B cell (primary cell): ENCODE measurements around the gene TP53BP1. TPM values are rescaled to one million over a fixed set of nuclear protein-coding genes. Genes with fewer than 3 reads are reported as not detected.

Experiments used
- ATAC-seq: fragments of 200-7000 bp; cut with Tn5 transposase; one replicate; pipeline ENCODE4 v1.10.0; 2021; ENCODE audit warnings: low read depth, mild to moderate bottlenecking, moderate number of reproducible peaks, moderate library complexity
- CTCF ChIA-PET: fragments of 350-600 bp; sonication (Branson Sonifier 250); formaldehyde crosslinking; loops from one replicate; lab custom pipeline; 2021; ENCODE audit warnings: antibody characterized with exemption, inconsistent platforms; lab: Charles Lee
- POLR2A ChIA-PET: fragments of 350-600 bp; sonication (Branson Sonifier 250); formaldehyde crosslinking; loops from one replicate; lab custom pipeline; 2021; ENCODE audit warnings: antibody characterized with exemption; lab: Charles Lee
- DNase-seq: peaks from one replicate; pipeline ENCODE4 v3.0.0; 2013
- H2AFZ ChIP-seq: 2 replicates; pipeline ENCODE4 v1.6.1; 2012; ENCODE audit warnings: mild to moderate bottlenecking, low read depth, low read length; ENCODE audit not compliant: insufficient read depth, poor library complexity, severe bottlenecking
- H3K27ac ChIP-seq, 2 donors: 1 replicate in 1 of 2; 2 replicates in 1 of 2; pipeline ENCODE4 v1.5.1; 2012 to 2013; ENCODE audit warnings: low read length in 2 of 2, mild to moderate bottlenecking in 2 of 2, moderate library complexity in 1 of 2
- H3K27me3 ChIP-seq, 4 experiments: fragments of 200-600 bp in 1 of 4; sonication (generic) in 1 of 4; replicated peaks in 1 of 4; 1 replicate in 2 of 4; 2 replicates in 2 of 4; pipeline versions ENCODE4 v1.6.1 to v1.7.0; 2013 to 2016; ENCODE audit warnings: low read length in 3 of 4, mild to moderate bottlenecking in 2 of 4, mixed read lengths in 1 of 4, moderate library complexity in 1 of 4; ENCODE audit not compliant: insufficient read depth in 4 of 4, control insufficient read depth in 3 of 4; ENCODE audit errors: control extremely low read depth in 1 of 4
- H3K36me3 ChIP-seq, 2 experiments: replicated peaks in 1 of 2; 1 replicate in 1 of 2; 2 replicates in 1 of 2; pipeline versions ENCODE4 v1.6.1 to v1.7.1; 2013; ENCODE audit warnings: low read length in 1 of 2; ENCODE audit not compliant: insufficient read depth in 2 of 2, control insufficient read depth in 1 of 2; ENCODE audit errors: control extremely low read depth in 1 of 2, extremely low read depth in 1 of 2
- H3K4me1 ChIP-seq, 2 donors: fragments of 200-600 bp in 1 of 2; sonication (generic) in 1 of 2; 1 replicate in 1 of 2; 2 replicates in 1 of 2; pipeline versions ENCODE4 v1.5.1 to v1.6.1; 2013 to 2017; ENCODE audit warnings: low read length in 2 of 2; ENCODE audit not compliant: control insufficient read depth in 2 of 2, insufficient read depth in 2 of 2
- H3K4me2 ChIP-seq: replicated peaks from 2 replicates; pipeline ENCODE3; 2012; ENCODE audit warnings: mild to moderate bottlenecking, low read depth, low read length; ENCODE audit not compliant: poor library complexity, severe bottlenecking
- H3K4me3 ChIP-seq, 5 experiments: fragments of 200-600 bp in 1 of 5; sonication (generic) in 1 of 5; 1 replicate in 3 of 5; 2 replicates in 2 of 5; pipeline versions ENCODE4 v1.5.1 to v1.7.0; 2011 to 2016; ENCODE audit warnings: low read length in 4 of 5, mild to moderate bottlenecking in 4 of 5, low read depth in 2 of 5, control low read depth in 1 of 5, moderate library complexity in 1 of 5; ENCODE audit not compliant: insufficient read depth in 1 of 5; ENCODE audit errors: control extremely low read depth in 1 of 5, extremely low read depth in 1 of 5
- H3K79me2 ChIP-seq: fragments of 200-600 bp; sonication (generic); one replicate; pipeline ENCODE4 v1.6.0; 2016; ENCODE audit warnings: low read length; ENCODE audit not compliant: control insufficient read depth, insufficient read depth
- H3K9ac ChIP-seq: fragments of 200-600 bp; sonication (generic); 2 replicates; pipeline ENCODE4 v1.6.1; 2017; ENCODE audit warnings: mild to moderate bottlenecking, low read length, moderate library complexity
- H3K9me3 ChIP-seq, 3 donors: one replicate each; pipeline versions ENCODE4 v1.6.1 to v1.7.1; 2013; ENCODE audit warnings: low read length in 2 of 3; ENCODE audit not compliant: control insufficient read depth in 2 of 3, insufficient read depth in 1 of 3; ENCODE audit errors: control extremely low read depth in 1 of 3
- H4K20me1 ChIP-seq: 2 replicates; pipeline ENCODE4 v1.6.0; 2012; ENCODE audit warnings: mild to moderate bottlenecking, low read length; ENCODE audit not compliant: insufficient read depth, control insufficient read depth, poor library complexity, severe bottlenecking
- H3K27ac Mint-ChIP-seq: one replicate; pipeline ENCODE4 v1.8.0; 2021; ENCODE audit warnings: mixed read lengths
- H3K27me3 Mint-ChIP-seq: one replicate; pipeline ENCODE4 v1.8.0; 2021; ENCODE audit warnings: mixed read lengths
- H3K4me1 Mint-ChIP-seq: one replicate; pipeline ENCODE4 v1.8.0; 2021; ENCODE audit warnings: mixed read lengths
- H3K4me3 Mint-ChIP-seq: one replicate; pipeline ENCODE4 v1.8.0; 2021; ENCODE audit warnings: mixed read lengths
- H3K9me3 Mint-ChIP-seq: one replicate; pipeline ENCODE4 v1.8.0; 2022; ENCODE audit warnings: mixed read lengths; ENCODE audit not compliant: insufficient read depth
- CTCF ChIP-seq: fragments of 200-600 bp; IDR thresholded peaks from one replicate; pipeline ENCODE4 v1.8.0; 2022; ENCODE audit warnings: antibody characterized with exemption, mild to moderate bottlenecking
- EZH2 ChIP-seq: IDR thresholded peaks from 2 replicates; pipeline ENCODE4 v1.6.1; 2012; ENCODE audit warnings: borderline replicate concordance, low read depth, mild to moderate bottlenecking, moderate library complexity, low read length; ENCODE audit not compliant: insufficient read depth, poor library complexity, severe bottlenecking
- WGBS: methylation state at CpG from one replicate; pipeline ENCODE4 v1.1.5; 2013; ENCODE audit warnings: missing lambda C conversion rate; ENCODE audit not compliant: insufficient coverage; 5-methylcytosine and 5-hydroxymethylcytosine counted together
- intact Hi-C: fragments of 100-400 bp; cut with micrococcal nuclease; formaldehyde crosslinking; loops from one replicate; pipeline ENCODE4 v1.10.0; 2022
- polyA plus RNA-seq: library from polyadenylated mRNA; depleted of rRNA; stranded (reverse); fragments of >200 nt; gene quantifications from 2 replicates; pipeline ENCODE4 v1.2.3, GENCODE V29; 2012
- total RNA-seq, 2 donors: library from RNA; stranded (reverse); fragments of 120-200 nt in 1 of 2; gene quantifications; 1 replicate in 1 of 2; 2 replicates in 1 of 2; pipeline versions ENCODE4 v1.2.3 to v1.2.4, GENCODE V29; 2013 to 2022

TP53BP1 gene
- total and polyA plus RNA-seq, 2 donors (not counting 1 experiment from before 2014, with no cell fraction given) = 13.1 to 70.5 TPM

DNA sequence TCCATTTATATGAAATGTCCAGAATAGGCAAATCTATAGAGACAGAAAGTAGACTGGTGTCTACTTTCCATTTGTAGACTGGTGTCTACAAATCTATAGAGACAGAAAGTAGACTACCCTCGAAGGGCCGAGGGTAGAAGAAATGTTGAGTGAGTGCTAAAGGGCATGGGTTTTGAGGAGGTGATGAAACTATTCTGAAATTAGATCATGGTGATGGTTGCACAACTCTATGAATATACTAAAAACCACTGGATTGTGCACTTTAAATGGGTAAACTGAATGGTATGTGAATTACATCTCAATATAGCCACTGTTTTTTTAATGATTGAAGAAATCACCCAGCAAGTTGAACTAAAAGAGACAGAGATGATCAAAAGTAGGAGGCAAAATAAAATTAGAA lies 27.9 kb downstream of the TP53BP1 start:
- ATAC-seq = no peak
- no peak overlapping the region for H3K27ac ChIP-seq
- no peaks in the 10 kb centered on the region for H3K4me1 ChIP-seq
- no peaks in the 10 kb centered on the region for H4K20me1 ChIP-seq
- no peaks in the 10 kb centered on the region for H3K27me3 ChIP-seq
- no peak overlapping the region for H3K4me3 Mint-ChIP-seq
- WGBS = no CpG with 5 or more reads among the region's 2 CpGs
- ChIA-PET CTCF (no interaction called here), POLR2A (no interaction called here)
- H3K9me3 Mint-ChIP-seq = no peaks in the 10 kb centered on the region
- H2AFZ ChIP-seq = no peak overlapping the region
- no peaks in the 10 kb centered on the region for H3K79me2 ChIP-seq
- no peak overlapping the region for H3K27ac Mint-ChIP-seq
- intact Hi-C loops = no loop called here
- no peaks in the 10 kb centered on the region for H3K9me3 ChIP-seq
- H3K4me2 ChIP-seq = no peak overlapping the region
- no peaks in the 10 kb centered on the region for H3K27me3 Mint-ChIP-seq
- TF ChIP-seq CTCF = no peak
- TF ChIP-seq EZH2 = no peak
- no peak overlapping the region for H3K4me3 ChIP-seq
- DNase-seq = no peak
- peaks cover 6 to 23% of the 10 kb centered on the region in 2 experiments for H3K36me3 ChIP-seq
- H3K4me1 Mint-ChIP-seq = no peaks in the 10 kb centered on the region
- H3K9ac ChIP-seq = no peak overlapping the region

DNA sequence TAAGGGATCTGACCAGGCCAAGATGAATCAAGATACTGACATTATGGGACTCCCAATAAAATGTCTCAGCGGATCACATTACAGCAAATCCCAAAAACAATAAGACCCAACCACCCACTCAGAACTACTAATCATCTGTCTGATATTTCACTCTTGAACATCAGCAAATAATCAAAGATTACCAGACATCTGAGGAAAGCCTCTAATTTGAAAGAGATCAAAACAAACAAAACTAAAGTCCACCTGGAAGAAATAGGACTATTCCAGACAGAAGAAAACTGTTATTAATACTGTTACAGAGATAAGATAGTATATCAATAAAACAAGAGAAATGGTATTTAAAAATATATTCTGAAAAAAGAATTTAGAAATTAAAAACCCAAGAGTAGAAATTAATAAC lies 29.0 kb downstream of the TP53BP1 start:
- no peaks in the 10 kb centered on the region for H4K20me1 ChIP-seq

More for the DNA sequence above, 29.0 kb downstream of the TP53BP1 start:
- Histone ChIP-seq H3K4me1 (no peaks in the 10 kb centered on the region), H3K79me2 (no peaks in the 10 kb centered on the region), H3K9ac (no peak overlapping the region), H3K36me3 (peaks cover 6 to 14% of the 10 kb centered on the region in 2 experiments), H2AFZ (no peak overlapping the region), H3K27ac (no peak overlapping the region), H3K4me3 (no peak overlapping the region), H3K4me2 (no peak overlapping the region), H3K27me3 (no peaks in the 10 kb centered on the region), H3K9me3 (no peaks in the 10 kb centered on the region)
- no peak for DNase-seq
- POLR2A ChIA-PET = no interaction called here
- Mint-ChIP-seq H3K27me3 (no peaks in the 10 kb centered on the region), H3K4me1 (no peaks in the 10 kb centered on the region), H3K4me3 (no peak overlapping the region), H3K9me3 (no peaks in the 10 kb centered on the region), H3K27ac (no peak overlapping the region)
- no peak for TF ChIP-seq CTCF
- no peak for TF ChIP-seq EZH2
- intact Hi-C loops = no loop called here
- CTCF ChIA-PET = no interaction called here
- 100% methylated on average over 1 of the region's 1 CpG for WGBS
- ATAC-seq = no peak
